Naive thymus-derived CD4-positive, alpha-beta T cell (primary cell): ENCODE measurements around the gene BDKRB2. TPM values are rescaled to one million over a fixed set of nuclear protein-coding genes. Genes with fewer than 3 reads are reported as not detected.

Experiments used
- ATAC-seq: fragments of 150-1000 bp; cut with Tn5 transposase; 2 replicates; pipeline ENCODE4 v1.10.0; 2021; ENCODE audit warnings: mild to moderate bottlenecking, moderate library complexity
- CTCF ChIA-PET: fragments of 350-600 bp; sonication (Branson Sonifier 250); formaldehyde crosslinking; loops from one replicate; lab custom pipeline; 2021; ENCODE audit warnings: antibody characterized with exemption; lab: Charles Lee
- POLR2A ChIA-PET: fragments of 350-600 bp; sonication (Branson Sonifier 250); formaldehyde crosslinking; loops from one replicate; lab custom pipeline; 2021; ENCODE audit warnings: antibody characterized with exemption, inconsistent platforms; lab: Charles Lee
- DNase-seq, 9 donors: peaks; one replicate each; pipeline versions ENCODE4 v3.0.0 to v3.0.0-alpha.2; 2020 to 2022; ENCODE audit warnings: mixed read lengths in 1 of 9
- H3K27ac ChIP-seq: one replicate; pipeline ENCODE4 v1.7.0; 2013; ENCODE audit warnings: mild to moderate bottlenecking, low read depth, low read length, moderate library complexity
- H3K27me3 ChIP-seq, 2 donors: one replicate each; pipeline ENCODE4 v1.7.0; 2013; ENCODE audit warnings: low read length in 2 of 2, mild to moderate bottlenecking in 2 of 2, moderate library complexity in 2 of 2; ENCODE audit not compliant: control insufficient read depth in 2 of 2, insufficient read depth in 2 of 2
- H3K36me3 ChIP-seq, 3 experiments: 1 replicate in 2 of 3; 2 replicates in 1 of 3; pipeline ENCODE4 v1.7.0; 2013; ENCODE audit warnings: low read length in 3 of 3, mild to moderate bottlenecking in 3 of 3, moderate library complexity in 1 of 3; ENCODE audit not compliant: insufficient read depth in 3 of 3, control insufficient read depth in 2 of 3
- H3K4me1 ChIP-seq, 2 donors: one replicate each; pipeline ENCODE4 v1.7.0; 2013; ENCODE audit warnings: low read length in 2 of 2, mild to moderate bottlenecking in 2 of 2, moderate library complexity in 1 of 2; ENCODE audit not compliant: control insufficient read depth in 2 of 2, insufficient read depth in 2 of 2
- H3K4me3 ChIP-seq: 2 replicates; pipeline ENCODE4 v1.7.0; 2013; ENCODE audit warnings: mild to moderate bottlenecking, low read length
- H3K9me3 ChIP-seq, 3 experiments: 1 replicate in 2 of 3; 2 replicates in 1 of 3; pipeline ENCODE4 v1.7.0; 2013; ENCODE audit warnings: low read length in 3 of 3; ENCODE audit not compliant: control insufficient read depth in 2 of 3
- H3K27ac Mint-ChIP-seq, 9 donors: one replicate each; pipeline ENCODE4 v1.8.0; 2020 to 2022; ENCODE audit warnings: mixed read lengths in 9 of 9, mild to moderate bottlenecking in 8 of 9, moderate library complexity in 5 of 9, inconsistent platforms in 2 of 9
- H3K27me3 Mint-ChIP-seq, 5 donors: one replicate each; pipeline ENCODE4 v1.8.0; 2021 to 2022; ENCODE audit warnings: mixed read lengths in 5 of 5, mild to moderate bottlenecking in 1 of 5
- H3K36me3 Mint-ChIP-seq, 5 donors: one replicate each; pipeline ENCODE4 v1.8.0; 2020 to 2022; ENCODE audit warnings: mixed read lengths in 5 of 5, mild to moderate bottlenecking in 3 of 5, inconsistent platforms in 1 of 5
- H3K4me1 Mint-ChIP-seq, 7 donors: one replicate each; pipeline ENCODE4 v1.8.0; 2020 to 2022; ENCODE audit warnings: mixed read lengths in 7 of 7, mild to moderate bottlenecking in 3 of 7, inconsistent platforms in 1 of 7
- H3K4me3 Mint-ChIP-seq, 10 donors: one replicate each; pipeline ENCODE4 v1.8.0; 2020 to 2022; ENCODE audit warnings: mild to moderate bottlenecking in 10 of 10, mixed read lengths in 10 of 10, moderate library complexity in 6 of 10, inconsistent platforms in 2 of 10
- H3K9me3 Mint-ChIP-seq, 11 donors: one replicate each; pipeline ENCODE4 v1.8.0; 2020 to 2022; ENCODE audit warnings: mixed read lengths in 11 of 11, mild to moderate bottlenecking in 4 of 11, inconsistent platforms in 1 of 11, moderate library complexity in 1 of 11
- intact Hi-C, 2 donors: fragments of 100-400 bp; cut with micrococcal nuclease; formaldehyde crosslinking; loops; one replicate each; pipeline ENCODE4 v1.15.1; 2023
- polyA plus RNA-seq, 2 donors: library from polyadenylated mRNA; unstranded; fragments of 300-500 nt; fragmentation: Illumina TruSeq; gene quantifications; one replicate each; pipeline ENCODE4 v1.2.3, GENCODE V29; 2021
- total RNA-seq, 6 experiments: library from RNA in 5 of 6; stranded (reverse) in 5 of 6; gene quantifications; 1 replicate in 5 of 6; 2 replicates in 1 of 6; pipeline ENCODE4 v1.2.3 and lab custom pipeline; 2021 to 2026

The BDKRB2 gene
- total and polyA plus RNA-seq, 7 experiments from 2014 or later = 0.08 TPM; not detected in 6

DNA sequence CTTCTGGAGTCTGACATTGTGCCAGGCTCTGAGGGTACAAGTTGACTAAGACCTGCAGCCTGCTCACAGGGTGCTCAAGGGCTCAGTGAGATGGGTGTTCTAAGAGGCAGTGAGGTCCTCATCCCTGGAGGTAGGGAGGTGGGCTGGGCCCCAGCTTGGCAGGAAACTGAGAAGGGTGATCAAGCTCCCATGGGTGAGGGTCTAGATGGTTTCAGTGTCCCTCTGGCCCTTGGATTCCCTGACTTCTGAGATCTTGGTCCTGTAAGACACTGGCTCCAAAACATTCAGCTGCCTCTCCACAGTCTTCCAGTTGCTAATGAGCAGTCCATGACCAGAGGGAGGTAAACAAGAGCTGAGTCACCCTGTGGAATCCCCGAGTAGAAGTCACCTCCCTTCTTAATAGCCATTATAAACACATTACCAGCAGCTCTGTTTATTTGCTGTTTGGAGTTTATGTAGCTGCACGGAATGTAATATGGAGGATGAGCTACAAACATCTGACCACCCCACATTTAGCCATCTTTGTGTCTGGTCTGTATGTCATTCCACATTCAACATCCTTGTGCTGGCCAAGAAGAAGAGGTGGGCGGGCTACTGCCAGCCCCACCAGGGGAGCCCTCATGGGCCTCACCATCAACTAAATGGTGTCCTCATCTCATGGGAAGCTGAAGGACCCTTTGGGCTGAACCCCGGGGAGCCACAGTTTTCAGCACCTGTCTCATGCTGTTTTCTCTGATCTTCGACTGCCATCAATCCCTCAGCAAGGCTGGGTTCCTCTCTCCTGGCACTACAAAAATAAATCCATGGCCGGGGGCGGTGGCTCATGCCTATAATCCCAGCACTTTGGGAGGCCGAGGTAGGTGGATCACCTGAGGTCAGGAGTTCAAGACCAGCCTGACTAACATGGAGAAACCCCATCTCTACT is 37.2 kb upstream of the BDKRB2 start:
- ChIA-PET CTCF (no interaction called here), POLR2A (no interaction called here)
- no peaks in the 10 kb centered on the region for H3K27me3 ChIP-seq
- DNase-seq (no peak), ATAC-seq (no peak)
- no peaks in the 10 kb centered on the region for H3K4me1 ChIP-seq
- Mint-ChIP-seq H3K4me3 (no peak overlapping the region), H3K36me3 (no peaks in the 10 kb centered on the region), H3K27ac (no peak overlapping the region), H3K4me1 (peaks cover 0 to 5% (median 0%) of the 10 kb centered on the region in 7 donors), H3K9me3 (no peaks in the 10 kb centered on the region), H3K27me3 (no peaks in the 10 kb centered on the region)
- H3K4me3 ChIP-seq = no peak overlapping the region
- H3K27ac ChIP-seq = no peak overlapping the region
- no peaks in the 10 kb centered on the region for H3K36me3 ChIP-seq
- H3K9me3 ChIP-seq = no peaks in the 10 kb centered on the region
- intact Hi-C loops = no loop called here

DNA sequence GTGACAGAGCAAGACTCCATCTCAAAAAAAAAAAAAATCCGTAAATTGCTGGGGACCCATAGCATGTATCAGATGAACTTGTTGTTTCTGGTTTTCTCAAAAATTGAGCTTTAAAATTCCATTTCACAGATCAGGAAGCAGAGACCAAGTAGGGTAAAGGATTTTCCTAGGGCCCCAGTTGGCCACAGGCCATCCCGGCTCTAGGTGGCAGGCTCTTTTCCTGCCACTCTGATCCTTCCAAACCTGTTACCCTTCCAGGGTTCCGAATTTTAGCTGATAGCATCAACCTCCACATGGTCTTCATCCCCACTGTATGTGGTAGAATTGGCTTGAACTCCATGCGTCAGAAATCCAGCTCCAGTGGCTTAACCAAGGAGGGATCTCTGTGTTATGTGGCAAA is 36.1 kb upstream of the BDKRB2 start:
- H3K4me3 Mint-ChIP-seq = no peak overlapping the region
- peaks cover 0 to 6% (median 0%) of the 10 kb centered on the region in 5 donors for H3K27me3 Mint-ChIP-seq
- no peak overlapping the region for H3K4me3 ChIP-seq
- ChIA-PET POLR2A (no interaction called here), CTCF (no interaction called here)
- no peak overlapping the region for H3K27ac ChIP-seq
- no peak for ATAC-seq
- H3K9me3 Mint-ChIP-seq = no peaks in the 10 kb centered on the region
- H3K27ac Mint-ChIP-seq = no peak overlapping the region
- no peaks in the 10 kb centered on the region for H3K36me3 ChIP-seq
- peaks cover 0 to 5% (median 0%) of the 10 kb centered on the region in 7 donors for H3K4me1 Mint-ChIP-seq
- H3K4me1 ChIP-seq = no peaks in the 10 kb centered on the region
- DNase-seq = no peak
- H3K36me3 Mint-ChIP-seq = no peaks in the 10 kb centered on the region
- no peaks in the 10 kb centered on the region for H3K27me3 ChIP-seq
- intact Hi-C loops = no loop called here
- no peaks in the 10 kb centered on the region for H3K9me3 ChIP-seq

GRCh38 chr14:96170961-96171592 is 33.6 kb upstream of the BDKRB2 start:
- no peaks in the 10 kb centered on the region for H3K36me3 Mint-ChIP-seq
- H3K4me1 Mint-ChIP-seq = peaks cover 0 to 13% (median 7%) of the 10 kb centered on the region in 7 donors
- H3K27me3 Mint-ChIP-seq = peaks cover 0 to 14% (median 8%) of the 10 kb centered on the region in 5 donors
- intact Hi-C loops = no loop called here
- ATAC-seq (no peak), DNase-seq (no peak)
- ChIA-PET POLR2A (interaction anchor here (0.6 kb wide), 1 partner anchor 8 kb away, joined by 3 read pairs; no protein-coding TSS in a partner anchor), CTCF (interaction anchor here (0.5 kb wide), 1 partner anchor 24 kb away, joined by 3 read pairs; no protein-coding TSS in a partner anchor)
- no peaks in the 10 kb centered on the region for H3K9me3 Mint-ChIP-seq
- no peaks in the 10 kb centered on the region for H3K27me3 ChIP-seq
- no peak overlapping the region for H3K27ac ChIP-seq
- no peaks in the 10 kb centered on the region for H3K36me3 ChIP-seq
- no peaks in the 10 kb centered on the region for H3K9me3 ChIP-seq
- H3K4me3 ChIP-seq = no peak overlapping the region
- no peak overlapping the region for H3K4me3 Mint-ChIP-seq
- H3K27ac Mint-ChIP-seq = peak overlapping the region in 1 of 9 donors; percentile 37
- no peaks in the 10 kb centered on the region for H3K4me1 ChIP-seq

GRCh38 chr14:96173636-96174475 is 30.8 kb upstream of the BDKRB2 start:
- CTCF ChIA-PET = no interaction called here

DNA sequence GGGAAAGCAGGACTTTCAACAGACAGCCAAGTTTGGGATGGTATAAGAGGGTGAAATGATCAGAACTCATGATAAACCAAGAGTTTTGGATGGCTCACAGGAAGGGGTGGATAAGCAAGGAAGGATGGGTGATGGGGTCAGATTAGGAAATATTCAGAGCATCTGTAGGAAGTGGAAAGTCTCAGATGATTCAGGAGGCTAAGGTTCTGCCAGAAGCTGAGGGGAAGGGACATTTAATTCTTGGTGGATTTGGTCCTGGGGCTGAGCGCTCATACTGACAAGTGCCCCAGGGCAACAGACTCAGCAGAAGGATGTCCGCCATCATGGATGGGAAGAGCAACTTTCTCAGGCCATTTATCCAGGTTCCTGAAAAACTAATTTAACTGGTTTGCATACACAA is 28.4 kb upstream of the BDKRB2 start:
- Mint-ChIP-seq H3K27ac (peak overlapping the region in 1 of 9 donors; percentile 60), H3K4me1 (peaks cover 3 to 29% (median 17%) of the 10 kb centered on the region in 7 donors), H3K27me3 (peaks cover 0 to 14% (median 8%) of the 10 kb centered on the region in 5 donors), H3K4me3 (no peak overlapping the region), H3K36me3 (no peaks in the 10 kb centered on the region), H3K9me3 (no peaks in the 10 kb centered on the region)
- Histone ChIP-seq H3K27me3 (no peaks in the 10 kb centered on the region), H3K4me3 (no peak overlapping the region), H3K36me3 (no peaks in the 10 kb centered on the region), H3K9me3 (no peaks in the 10 kb centered on the region), H3K4me1 (peaks cover 0 to 3% of the 10 kb centered on the region in 2 donors), H3K27ac (no peak overlapping the region)
- ChIA-PET CTCF (interaction anchor here (0.6 kb wide), 1 partner anchor 42 kb away, joined by 9 read pairs; no protein-coding TSS in a partner anchor), POLR2A (no interaction called here)
- ATAC-seq (no peak), DNase-seq (no peak)
- intact Hi-C loops = loop anchor here in 1 of 2 donors (5.0 kb wide), 1 partner anchor 49 kb away; no protein-coding TSS in a partner anchor

More at GRCh38 chr14:96173636-96174475, 30.8 kb upstream of the BDKRB2 start:
- intact Hi-C loops = no loop called here
- Histone ChIP-seq H3K4me1 (peaks cover 0 to 3% of the 10 kb centered on the region in 2 donors), H3K4me3 (no peak overlapping the region), H3K36me3 (no peaks in the 10 kb centered on the region), H3K27ac (no peak overlapping the region), H3K27me3 (no peaks in the 10 kb centered on the region), H3K9me3 (no peaks in the 10 kb centered on the region)
- no peaks in the 10 kb centered on the region for H3K9me3 Mint-ChIP-seq
- H3K4me1 Mint-ChIP-seq = peaks cover 3 to 29% (median 13%) of the 10 kb centered on the region in 7 donors
- H3K27ac Mint-ChIP-seq = no peak overlapping the region
- H3K27me3 Mint-ChIP-seq = peaks cover 0 to 14% (median 8%) of the 10 kb centered on the region in 5 donors
- H3K36me3 Mint-ChIP-seq = no peaks in the 10 kb centered on the region
- ATAC-seq (no peak), DNase-seq (no peak)
- POLR2A ChIA-PET = no interaction called here
- no peak overlapping the region for H3K4me3 Mint-ChIP-seq

- H3K9me3 Mint-ChIP-seq = no peaks in the 10 kb centered on the region
- DNase-seq (no peak), ATAC-seq (no peak)
- Histone ChIP-seq H3K4me1 (peaks cover 0 to 3% of the 10 kb centered on the region in 2 donors), H3K9me3 (no peaks in the 10 kb centered on the region), H3K4me3 (no peak overlapping the region), H3K36me3 (no peaks in the 10 kb centered on the region), H3K27ac (no peak overlapping the region), H3K27me3 (no peaks in the 10 kb centered on the region)
- POLR2A ChIA-PET = no interaction called here
- CTCF ChIA-PET = interaction anchor here (0.6 kb wide), 1 partner anchor 43 kb away, joined by 9 read pairs; no protein-coding TSS in a partner anchor
- peaks cover 0 to 14% (median 8%) of the 10 kb centered on the region in 5 donors for H3K27me3 Mint-ChIP-seq
- intact Hi-C loops = loop anchor here in 1 of 2 donors (5.0 kb wide), 1 partner anchor 50 kb away; no protein-coding TSS in a partner anchor
- H3K27ac Mint-ChIP-seq = no peak overlapping the region
- H3K4me3 Mint-ChIP-seq = no peak overlapping the region
- H3K36me3 Mint-ChIP-seq = no peaks in the 10 kb centered on the region
- H3K4me1 Mint-ChIP-seq = peaks cover 3 to 29% (median 17%) of the 10 kb centered on the region in 7 donors
Observed at GRCh38 chr14:96176811-96177211, 27.8 kb upstream of the BDKRB2 start.
